Gastrocnemius medialis (tissue), 4 donors: ENCODE measurements around the gene TOR4A. TPM values are rescaled to one million over a fixed set of nuclear protein-coding genes. Genes with fewer than 3 reads are reported as not detected.

Experiments used
- ATAC-seq, 2 donors: fragments of 150-250 bp; one replicate each; pipeline ENCODE4 v1.9.1; 2016
- DNase-seq, 2 donors: peaks; one replicate each; pipeline ENCODE4 v3.0.0-alpha.2; 2019
- H3K27ac ChIP-seq, 4 donors: fragments of 200-600 bp; sonication (generic); 1 replicate in 1 of 4; 2 replicates in 3 of 4; pipeline ENCODE4 v1.5.1; 2016 to 2018; ENCODE audit warnings: mild to moderate bottlenecking in 2 of 4, moderate library complexity in 1 of 4
- H3K27me3 ChIP-seq, 3 donors: fragments of 200-600 bp; sonication (generic) in 2 of 3; 1 replicate in 1 of 3; 2 replicates in 2 of 3; pipeline versions ENCODE4 v1.5.1 to v1.6.0; 2016 to 2019; ENCODE audit warnings: mild to moderate bottlenecking in 1 of 3, moderate library complexity in 1 of 3
- H3K36me3 ChIP-seq, 2 donors: fragments of 200-600 bp; sonication (generic) in 1 of 2; one replicate each; pipeline ENCODE4 v1.5.1; 2017 to 2018
- H3K4me1 ChIP-seq, 2 donors: fragments of 200-600 bp; sonication (generic) in 1 of 2; one replicate each; pipeline ENCODE4 v1.5.1; 2016 to 2017; ENCODE audit warnings: mild to moderate bottlenecking in 2 of 2
- H3K4me3 ChIP-seq, 4 donors: fragments of 200-600 bp; sonication (generic) in 3 of 4; 1 replicate in 1 of 4; 2 replicates in 3 of 4; pipeline ENCODE4 v1.5.1; 2016 to 2019; ENCODE audit warnings: mild to moderate bottlenecking in 2 of 4
- H3K9me3 ChIP-seq, 3 donors: fragments of 200-600 bp; sonication (generic) in 2 of 3; 1 replicate in 1 of 3; 2 replicates in 2 of 3; pipeline ENCODE4 v1.5.1; 2016 to 2019
- POLR2A ChIP-seq, 2 donors: fragments of 450-650 bp; IDR thresholded peaks; one replicate each; pipeline ENCODE4 v1.6.1; 2017; ENCODE audit warnings: antibody characterized with exemption in 2 of 2, mild to moderate bottlenecking in 2 of 2, moderate library complexity in 2 of 2
- in situ Hi-C, 4 donors: fragments of 200-750 bp; cut with MboI; loops; one replicate each; pipeline versions ENCODE4 v1.15.0 to v1.8.0; 2017; ENCODE audit warnings: low sequenced_read_pairs in 4 of 4
- intact Hi-C: fragments of 100-400 bp; cut with DNase I; formaldehyde crosslinking; loops from one replicate; pipeline ENCODE4 v1.15.1; 2023; ENCODE audit warnings: low total_unique reads
- total RNA-seq, 4 donors: library from RNA; depleted of rRNA; stranded (reverse); fragments of >200 nt; gene quantifications; one replicate each; pipeline versions ENCODE4 v1.1.0 to v1.2.3, GENCODE V29; 2016
- TF ChIP-seq, protein P1 (sequence below), 5 experiments: fragments of 450-650 bp in 3 of 5; fragments of 200-600 bp in 2 of 5; sonication (generic) in 2 of 5; IDR thresholded peaks in 4 of 5; conservative IDR thresholded peaks in 1 of 5; 1 replicate in 4 of 5; 2 replicates in 1 of 5; pipeline ENCODE4 v1.5.1; 2016 to 2019; ENCODE audit warnings: antibody characterized with exemption in 5 of 5, mild to moderate bottlenecking in 3 of 5, moderate library complexity in 3 of 5

The TOR4A gene
- total RNA-seq, 4 donors from 2014 or later: 1.2 to 2.8 (median 1.7) TPM

DNA sequence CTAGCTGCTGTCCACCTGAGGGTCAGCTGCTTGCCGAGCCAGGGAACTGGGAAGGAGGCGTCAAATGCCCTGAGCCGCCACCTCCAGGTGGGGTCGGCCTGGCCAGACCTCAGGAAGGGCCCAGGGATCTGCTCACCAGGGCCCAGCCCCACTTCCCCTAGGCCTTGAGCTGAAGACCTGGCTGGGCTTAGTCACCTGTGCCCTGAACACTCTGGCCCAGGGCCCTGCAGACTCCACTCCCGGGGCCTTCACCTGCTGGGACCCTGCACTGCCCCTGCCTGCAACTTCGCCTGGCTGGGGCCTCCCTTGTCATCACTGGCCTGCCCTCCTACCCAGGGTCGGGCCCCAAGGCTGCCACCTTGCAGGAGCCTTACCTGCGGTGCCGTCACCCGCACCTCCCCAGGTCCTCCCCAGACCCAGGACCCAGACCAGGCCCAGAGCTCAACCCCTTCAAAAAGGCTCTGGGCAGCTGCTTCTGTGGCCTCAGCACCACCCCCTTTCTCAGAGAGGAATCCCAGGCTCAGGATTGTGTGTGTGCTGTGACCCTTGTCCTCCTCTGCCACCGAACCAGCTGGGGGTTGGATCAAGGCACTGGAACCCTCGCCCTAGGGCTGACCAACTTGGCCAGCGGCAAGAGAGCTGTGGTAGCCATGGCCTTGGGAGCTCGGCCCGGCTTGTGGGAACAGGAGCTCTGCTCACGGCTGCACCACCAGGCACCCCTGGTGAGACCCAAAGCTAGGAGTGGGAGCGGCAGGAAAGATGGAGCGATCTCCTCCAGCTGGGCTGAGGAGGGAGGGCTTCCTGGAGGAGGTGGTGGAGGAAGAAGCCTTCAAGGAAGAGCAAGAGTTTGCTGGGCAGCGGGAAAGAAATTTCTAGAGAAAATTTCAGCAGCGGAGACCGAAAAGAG, 23.6 kb upstream of the TOR4A start:
- no peak for TF ChIP-seq POLR2A (IDR thresholded peaks at IDR 0.05)
- TF ChIP-seq, protein P1, sequence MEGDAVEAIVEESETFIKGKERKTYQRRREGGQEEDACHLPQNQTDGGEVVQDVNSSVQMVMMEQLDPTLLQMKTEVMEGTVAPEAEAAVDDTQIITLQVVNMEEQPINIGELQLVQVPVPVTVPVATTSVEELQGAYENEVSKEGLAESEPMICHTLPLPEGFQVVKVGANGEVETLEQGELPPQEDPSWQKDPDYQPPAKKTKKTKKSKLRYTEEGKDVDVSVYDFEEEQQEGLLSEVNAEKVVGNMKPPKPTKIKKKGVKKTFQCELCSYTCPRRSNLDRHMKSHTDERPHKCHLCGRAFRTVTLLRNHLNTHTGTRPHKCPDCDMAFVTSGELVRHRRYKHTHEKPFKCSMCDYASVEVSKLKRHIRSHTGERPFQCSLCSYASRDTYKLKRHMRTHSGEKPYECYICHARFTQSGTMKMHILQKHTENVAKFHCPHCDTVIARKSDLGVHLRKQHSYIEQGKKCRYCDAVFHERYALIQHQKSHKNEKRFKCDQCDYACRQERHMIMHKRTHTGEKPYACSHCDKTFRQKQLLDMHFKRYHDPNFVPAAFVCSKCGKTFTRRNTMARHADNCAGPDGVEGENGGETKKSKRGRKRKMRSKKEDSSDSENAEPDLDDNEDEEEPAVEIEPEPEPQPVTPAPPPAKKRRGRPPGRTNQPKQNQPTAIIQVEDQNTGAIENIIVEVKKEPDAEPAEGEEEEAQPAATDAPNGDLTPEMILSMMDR (IDR thresholded peaks at IDR 0.05 in 4 of 5, conservative IDR thresholded peaks at IDR 0.05 in 1 of 5): no peak
- DNase-seq: no peak
- peaks cover 22 to 29% of the 10 kb centered on the region in 2 donors for H3K4me1 ChIP-seq
- no peaks in the 10 kb centered on the region for H3K27me3 ChIP-seq
- in situ Hi-C loops: no loop called here
- H3K27ac ChIP-seq: peak overlapping the region; percentile 68 to 91 (median 81)
- peaks cover 0 to 21% of the 10 kb centered on the region in 2 donors for H3K36me3 ChIP-seq
- no peak for ATAC-seq
- peak overlapping the region; percentile 77 to 99 (median 92) for H3K4me3 ChIP-seq
- H3K9me3 ChIP-seq: no peaks in the 10 kb centered on the region
- intact Hi-C loops: no loop called here

- H3K9me3 ChIP-seq: no peaks in the 10 kb centered on the region
- peak; percentile 91 to 94 for ATAC-seq
- peaks cover 22 to 29% of the 10 kb centered on the region in 2 donors for H3K4me1 ChIP-seq
- H3K27me3 ChIP-seq: no peaks in the 10 kb centered on the region
- peak; percentile 79 to 85 for DNase-seq
- peak within 1 kb of the TSS; percentile 77 to 99 (median 92) for H3K4me3 ChIP-seq
- in situ Hi-C loops (no loop called here), intact Hi-C loops (loop anchor here (1.0 kb wide), 2 partner anchors 14 to 32 kb away; partner anchors contain the start of gene TUBB4B)
- TF ChIP-seq, protein P1 (IDR thresholded peaks at IDR 0.05 in 4 of 5, conservative IDR thresholded peaks at IDR 0.05 in 1 of 5): peak in 3 of 5 experiments; percentile 8 to 36 (median 28)
- peak; percentile 71 to 79 for TF ChIP-seq POLR2A (IDR thresholded peaks at IDR 0.05)
- H3K36me3 ChIP-seq: peaks cover 0 to 26% of the 10 kb centered on the region in 2 donors
- peak within 1 kb of the TSS; percentile 68 to 91 (median 81) for H3K27ac ChIP-seq
Measured at GRCh38 chr9:137254624-137255447, 22.7 kb upstream of the TOR4A start, which contains the start of gene NELFB. Gene NELFB, plus strand, starts transcription at chr9:137255327.

DNA sequence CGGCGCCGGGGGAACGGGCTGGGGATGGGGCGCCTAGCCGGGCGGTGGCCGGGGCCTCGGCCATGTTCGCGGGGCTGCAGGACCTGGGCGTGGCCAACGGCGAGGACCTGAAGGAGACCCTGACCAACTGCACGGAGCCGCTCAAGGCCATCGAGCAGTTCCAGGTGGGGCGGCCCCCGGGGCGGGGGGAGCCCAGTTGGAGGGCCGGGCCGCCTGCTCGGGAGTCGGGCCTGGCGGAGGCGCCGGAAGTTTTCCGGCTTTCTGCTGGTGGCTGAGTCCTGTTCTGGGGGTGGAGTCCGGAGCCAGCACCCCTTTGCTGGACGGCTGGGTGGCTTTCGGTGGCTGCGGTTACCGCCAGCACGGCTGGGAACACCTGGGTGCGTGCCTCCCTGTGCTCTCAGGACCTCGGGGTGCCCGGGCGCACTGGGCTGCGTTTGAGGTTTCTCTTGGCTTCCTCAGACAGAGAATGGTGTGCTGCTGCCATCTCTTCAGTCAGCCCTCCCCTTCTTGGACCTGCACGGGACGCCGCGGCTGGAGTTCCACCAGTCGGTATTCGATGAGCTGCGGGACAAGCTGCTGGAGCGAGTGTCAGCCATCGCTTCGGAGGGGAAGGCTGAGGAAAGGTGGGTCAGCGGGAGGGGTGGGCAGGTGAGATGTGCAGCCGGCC, 21.9 kb upstream of the TOR4A start:
- ATAC-seq: peak; percentile 50 to 53
- peaks cover 16 to 24% of the 10 kb centered on the region in 2 donors for H3K4me1 ChIP-seq
- TF ChIP-seq, protein P1 (IDR thresholded peaks at IDR 0.05 in 4 of 5, conservative IDR thresholded peaks at IDR 0.05 in 1 of 5): no peak
- peak in 1 of 2 donors; percentile 2 for TF ChIP-seq POLR2A (IDR thresholded peaks at IDR 0.05)
- in situ Hi-C loops: no loop called here
- H3K27ac ChIP-seq: peak overlapping the region; percentile 45 to 89 (median 73)
- H3K36me3 ChIP-seq: peaks cover 0 to 26% of the 10 kb centered on the region in 2 donors
- DNase-seq: no peak
- no peaks in the 10 kb centered on the region for H3K27me3 ChIP-seq
- peak overlapping the region; percentile 63 to 97 (median 92) for H3K4me3 ChIP-seq
- intact Hi-C loops: loop anchor here (1.0 kb wide), 2 partner anchors 14 to 32 kb away; partner anchors contain the start of gene TUBB4B
- no peaks in the 10 kb centered on the region for H3K9me3 ChIP-seq

DNA sequence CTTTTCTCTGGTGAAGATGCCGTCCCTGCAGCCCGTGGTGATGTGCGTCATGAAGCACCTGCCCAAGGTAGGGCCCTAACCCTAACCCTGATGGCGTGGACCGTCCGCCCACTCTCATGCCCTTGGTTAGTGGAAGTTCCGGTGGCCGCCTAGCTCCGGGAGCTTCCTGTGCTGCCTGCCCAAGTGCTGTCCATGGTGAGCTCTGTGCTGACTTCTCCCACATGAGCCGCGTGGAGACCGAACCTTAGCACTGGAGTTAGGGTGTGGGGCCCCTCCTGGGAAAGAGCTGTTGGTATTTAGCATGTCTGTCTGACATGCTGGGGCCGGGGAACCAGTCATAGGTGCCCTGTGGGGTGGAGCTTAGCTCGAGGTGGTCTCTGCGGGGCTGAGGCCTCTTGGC, 21.2 kb upstream of the TOR4A start:
- H3K4me1 ChIP-seq: peaks cover 16 to 24% of the 10 kb centered on the region in 2 donors
- no peak overlapping the region for H3K27ac ChIP-seq
- ATAC-seq (no peak), DNase-seq (no peak)
- no peaks in the 10 kb centered on the region for H3K9me3 ChIP-seq
- intact Hi-C loops: no loop called here
- no peaks in the 10 kb centered on the region for H3K27me3 ChIP-seq
- peaks cover 0 to 26% of the 10 kb centered on the region in 2 donors for H3K36me3 ChIP-seq
- TF ChIP-seq POLR2A (IDR thresholded peaks at IDR 0.05): no peak
- TF ChIP-seq, protein P1 (IDR thresholded peaks at IDR 0.05 in 4 of 5, conservative IDR thresholded peaks at IDR 0.05 in 1 of 5): no peak
- in situ Hi-C loops: no loop called here
- peak overlapping the region; percentile 63 to 97 (median 92) for H3K4me3 ChIP-seq
